C4-2B (cell line): ENCODE data around the gene THAP7.

Experiments used
- CTCF ChIP-seq: fragments of 450-650 bp; conservative IDR thresholded peaks from 2 replicates; pipeline ENCODE4 v1.5.1; 2017; ENCODE audit warnings: mild to moderate bottlenecking
- ZFX ChIP-seq: fragments of 450-650 bp; IDR thresholded peaks from 2 replicates; pipeline ENCODE4 v1.6.1; 2017

- TF ChIP-seq CTCF, result no peak
- TF ChIP-seq ZFX, result no peak
Observed at GRCh38 chr22:20956258-20957101, 45.4 kb downstream of the THAP7 start.
